ENCODE data around the gene KCNAB3.

Gene KCNAB3

GRCh38 chr17:7947651-7948050 lies 18.0 kb upstream of the KCNAB3 start:
- POLR2A ChIA-PET, result interaction anchor here (5.7 kb wide), 1 partner anchor 15 kb away, joined by 48 read pairs; the partner anchor contains the start of genes CNTROB and TRAPPC1
- CTCF ChIA-PET, result interaction anchor here (1.2 kb wide), 1 partner anchor 14 kb away, joined by 4 read pairs; no protein-coding TSS in a partner anchor
- no peak for DNase-seq (ENCODE audit: extremely low spot score)
- TF ChIP-seq PKNOX1 (IDR thresholded peaks at IDR 0.05) (no peak), SUZ12 (IDR thresholded peaks at IDR 0.05) (no peak), FOXK2 (IDR thresholded peaks at IDR 0.05) (no peak), ELF4 (IDR thresholded peaks at IDR 0.05) (no peak), LEF1 (IDR thresholded peaks at IDR 0.05; ENCODE audit: borderline replicate concordance) (no peak), ARNT (IDR thresholded peaks at IDR 0.05) (no peak), FOXM1 (IDR thresholded peaks at IDR 0.05; ENCODE audit: borderline replicate concordance) (no peak), BHLHE40 (IDR thresholded peaks at IDR 0.05; ENCODE audit: borderline replicate concordance) (no peak), SP1 (IDR thresholded peaks at IDR 0.05) (no peak), ZNF384 (IDR thresholded peaks at IDR 0.05) (no peak)

GRCh38 chr17:7946441-7946840 lies 16.8 kb upstream of the KCNAB3 start:
- CTCF ChIA-PET, result no interaction called here
- POLR2A ChIA-PET, result interaction anchor here (5.7 kb wide), 1 partner anchor 14 kb away, joined by 48 read pairs; the partner anchor contains the start of genes CNTROB and TRAPPC1
- no peak for TF ChIP-seq SP1 (IDR thresholded peaks at IDR 0.05)
- TF ChIP-seq FOXM1 (IDR thresholded peaks at IDR 0.05; ENCODE audit: borderline replicate concordance), result no peak
- TF ChIP-seq CTBP1 (IDR thresholded peaks at IDR 0.05; ENCODE audit: borderline replicate concordance), result no peak
- no peak for TF ChIP-seq BHLHE40 (IDR thresholded peaks at IDR 0.05; ENCODE audit: borderline replicate concordance)
- TF ChIP-seq ARNT (IDR thresholded peaks at IDR 0.05), result no peak
- no peak for TF ChIP-seq L3MBTL2 (conservative IDR thresholded peaks at IDR 0.05)
- TF ChIP-seq LEF1 (IDR thresholded peaks at IDR 0.05; ENCODE audit: borderline replicate concordance), result no peak
- no peak for TF ChIP-seq TARDBP (IDR thresholded peaks at IDR 0.05)
- no peak for TF ChIP-seq ZNF384 (IDR thresholded peaks at IDR 0.05)
- no peak for TF ChIP-seq FOXA1 (IDR thresholded peaks at IDR 0.05)
- no peak for TF ChIP-seq ELF4 (IDR thresholded peaks at IDR 0.05)
- no peak for TF ChIP-seq FOXK2 (IDR thresholded peaks at IDR 0.05)
- TF ChIP-seq SUZ12 (IDR thresholded peaks at IDR 0.05), result no peak
- TF ChIP-seq PKNOX1 (IDR thresholded peaks at IDR 0.05), result no peak
- TF ChIP-seq NFRKB (IDR thresholded peaks at IDR 0.05), result no peak
- TF ChIP-seq HDGF (IDR thresholded peaks at IDR 0.05; ENCODE audit: borderline replicate concordance), result no peak
- no peak for DNase-seq (ENCODE audit: extremely low spot score)

- ChIA-PET POLR2A (interaction anchor here (5.7 kb wide), 1 partner anchor 13 kb away, joined by 48 read pairs; the partner anchor contains the start of genes CNTROB and TRAPPC1), CTCF (interaction anchor here (1.1 kb wide), 1 partner anchor 13 kb away, joined by 3 read pairs; no protein-coding TSS in a partner anchor)
- TF ChIP-seq NFRKB (IDR thresholded peaks at IDR 0.05), result no peak
- DNase-seq (ENCODE audit: extremely low spot score), result no peak
Observed at GRCh38 chr17:7945651-7946050, 16.0 kb upstream of the KCNAB3 start.

GRCh38 chr17:7944326-7944725 lies 14.7 kb upstream of the KCNAB3 start:
- POLR2A ChIA-PET, result interaction anchor here (1.2 to 5.7 kb wide), 3 partner anchors 12 to 46 kb away, joined by 3 to 48 read pairs (median 7); partner anchors contain the start of genes CNTROB, RNF227 and TRAPPC1
- CTCF ChIA-PET, result interaction anchor here (1.2 kb wide), 1 partner anchor 31 kb away, joined by 4 read pairs; no protein-coding TSS in a partner anchor
- TF ChIP-seq TARDBP (IDR thresholded peaks at IDR 0.05) (no peak), FOXA1 (IDR thresholded peaks at IDR 0.05) (no peak), NFRKB (IDR thresholded peaks at IDR 0.05) (no peak), FOXK2 (IDR thresholded peaks at IDR 0.05) (no peak), ZNF384 (IDR thresholded peaks at IDR 0.05) (no peak), HDGF (IDR thresholded peaks at IDR 0.05; ENCODE audit: borderline replicate concordance) (no peak), LEF1 (IDR thresholded peaks at IDR 0.05; ENCODE audit: borderline replicate concordance) (no peak), PKNOX1 (IDR thresholded peaks at IDR 0.05) (no peak)
- no peak for DNase-seq (ENCODE audit: extremely low spot score)

GRCh38 chr17:7943291-7943690 lies 13.6 kb upstream of the KCNAB3 start:
- ChIA-PET CTCF (interaction anchor here (0.7 to 1.2 kb wide), 2 partner anchors 30 to 99 kb away, joined by 3 to 4 read pairs; no protein-coding TSS in a partner anchor), POLR2A (interaction anchor here (1.5 to 5.7 kb wide), 2 partner anchors 11 to 47 kb away, joined by 3 to 48 read pairs; partner anchors contain the start of genes CNTROB and TRAPPC1)
- DNase-seq (ENCODE audit: extremely low spot score), result no peak
- TF ChIP-seq ARNT (IDR thresholded peaks at IDR 0.05), result no peak
- TF ChIP-seq FOXM1 (IDR thresholded peaks at IDR 0.05; ENCODE audit: borderline replicate concordance), result no peak
- TF ChIP-seq TARDBP (IDR thresholded peaks at IDR 0.05), result no peak
- TF ChIP-seq L3MBTL2 (conservative IDR thresholded peaks at IDR 0.05), result no peak
- no peak for TF ChIP-seq FOXA1 (IDR thresholded peaks at IDR 0.05)
- TF ChIP-seq BHLHE40 (IDR thresholded peaks at IDR 0.05; ENCODE audit: borderline replicate concordance), result no peak
- TF ChIP-seq CTBP1 (IDR thresholded peaks at IDR 0.05; ENCODE audit: borderline replicate concordance), result no peak
- TF ChIP-seq PKNOX1 (IDR thresholded peaks at IDR 0.05), result no peak
- TF ChIP-seq SP1 (IDR thresholded peaks at IDR 0.05), result no peak
- TF ChIP-seq SUZ12 (IDR thresholded peaks at IDR 0.05), result no peak
- no peak for TF ChIP-seq ZNF384 (IDR thresholded peaks at IDR 0.05)
- TF ChIP-seq ELF4 (IDR thresholded peaks at IDR 0.05), result no peak
- no peak for TF ChIP-seq LEF1 (IDR thresholded peaks at IDR 0.05; ENCODE audit: borderline replicate concordance)
- TF ChIP-seq FOXK2 (IDR thresholded peaks at IDR 0.05), result no peak
- no peak for TF ChIP-seq NFRKB (IDR thresholded peaks at IDR 0.05)
- TF ChIP-seq HDGF (IDR thresholded peaks at IDR 0.05; ENCODE audit: borderline replicate concordance), result no peak

Data from HEK293T (cell line).